ENCODE data around the gene SP4. TPM values are rescaled to one million over a fixed set of nuclear protein-coding genes. Genes with fewer than 3 reads are reported as not detected.

Gene SP4
- total RNA-seq, 4 donors from 2014 or later = 8.0 to 44.9 (median 14.0) TPM

DNA sequence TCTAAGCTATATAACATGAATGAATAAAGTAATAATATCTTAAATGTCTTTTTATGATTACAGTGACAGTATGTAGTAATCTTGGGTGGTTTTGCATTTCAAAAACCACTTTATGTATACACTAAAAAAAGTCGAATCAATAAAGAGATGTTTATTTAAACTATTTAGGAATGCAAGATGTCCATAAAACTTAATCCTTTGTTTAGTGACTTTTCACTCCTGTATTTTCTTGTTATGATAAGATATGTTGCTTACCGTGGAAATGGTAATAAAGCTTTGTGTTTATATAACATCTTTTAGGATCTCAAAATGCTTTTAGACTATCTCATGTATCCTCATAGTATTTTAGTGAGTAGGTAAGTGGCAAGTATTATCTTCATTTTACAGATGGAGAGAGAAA lies 48.5 kb downstream of the SP4 start:
- no peak for DNase-seq (ENCODE audit: extremely low spot score)
- no peak overlapping the region for H3K27ac ChIP-seq (replicated peaks in 1 of 4)
- intact Hi-C loops (cut with DNase I) = no loop called here
- WGBS = 83% methylated on average over 2 of the region's 2 CpGs
- H3K4me3 ChIP-seq = no peak overlapping the region
- TF ChIP-seq POLR2AphosphoS5 (IDR thresholded peaks at IDR 0.05) = no peak
- TF ChIP-seq EP300 (IDR thresholded peaks at IDR 0.05) = no peak
- TF ChIP-seq POLR2A (IDR thresholded peaks at IDR 0.05; ENCODE audit: low read depth) = no peak
- TF ChIP-seq, protein P1, sequence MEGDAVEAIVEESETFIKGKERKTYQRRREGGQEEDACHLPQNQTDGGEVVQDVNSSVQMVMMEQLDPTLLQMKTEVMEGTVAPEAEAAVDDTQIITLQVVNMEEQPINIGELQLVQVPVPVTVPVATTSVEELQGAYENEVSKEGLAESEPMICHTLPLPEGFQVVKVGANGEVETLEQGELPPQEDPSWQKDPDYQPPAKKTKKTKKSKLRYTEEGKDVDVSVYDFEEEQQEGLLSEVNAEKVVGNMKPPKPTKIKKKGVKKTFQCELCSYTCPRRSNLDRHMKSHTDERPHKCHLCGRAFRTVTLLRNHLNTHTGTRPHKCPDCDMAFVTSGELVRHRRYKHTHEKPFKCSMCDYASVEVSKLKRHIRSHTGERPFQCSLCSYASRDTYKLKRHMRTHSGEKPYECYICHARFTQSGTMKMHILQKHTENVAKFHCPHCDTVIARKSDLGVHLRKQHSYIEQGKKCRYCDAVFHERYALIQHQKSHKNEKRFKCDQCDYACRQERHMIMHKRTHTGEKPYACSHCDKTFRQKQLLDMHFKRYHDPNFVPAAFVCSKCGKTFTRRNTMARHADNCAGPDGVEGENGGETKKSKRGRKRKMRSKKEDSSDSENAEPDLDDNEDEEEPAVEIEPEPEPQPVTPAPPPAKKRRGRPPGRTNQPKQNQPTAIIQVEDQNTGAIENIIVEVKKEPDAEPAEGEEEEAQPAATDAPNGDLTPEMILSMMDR (IDR thresholded peaks at IDR 0.05) = no peak
- peaks cover 0 to 19% (median 0%) of the 10 kb centered on the region in 4 donors for H3K36me3 ChIP-seq
- no peaks in the 10 kb centered on the region for H3K4me1 ChIP-seq
- no peaks in the 10 kb centered on the region for H3K9me3 ChIP-seq
- no peaks in the 10 kb centered on the region for H3K27me3 ChIP-seq

DNA sequence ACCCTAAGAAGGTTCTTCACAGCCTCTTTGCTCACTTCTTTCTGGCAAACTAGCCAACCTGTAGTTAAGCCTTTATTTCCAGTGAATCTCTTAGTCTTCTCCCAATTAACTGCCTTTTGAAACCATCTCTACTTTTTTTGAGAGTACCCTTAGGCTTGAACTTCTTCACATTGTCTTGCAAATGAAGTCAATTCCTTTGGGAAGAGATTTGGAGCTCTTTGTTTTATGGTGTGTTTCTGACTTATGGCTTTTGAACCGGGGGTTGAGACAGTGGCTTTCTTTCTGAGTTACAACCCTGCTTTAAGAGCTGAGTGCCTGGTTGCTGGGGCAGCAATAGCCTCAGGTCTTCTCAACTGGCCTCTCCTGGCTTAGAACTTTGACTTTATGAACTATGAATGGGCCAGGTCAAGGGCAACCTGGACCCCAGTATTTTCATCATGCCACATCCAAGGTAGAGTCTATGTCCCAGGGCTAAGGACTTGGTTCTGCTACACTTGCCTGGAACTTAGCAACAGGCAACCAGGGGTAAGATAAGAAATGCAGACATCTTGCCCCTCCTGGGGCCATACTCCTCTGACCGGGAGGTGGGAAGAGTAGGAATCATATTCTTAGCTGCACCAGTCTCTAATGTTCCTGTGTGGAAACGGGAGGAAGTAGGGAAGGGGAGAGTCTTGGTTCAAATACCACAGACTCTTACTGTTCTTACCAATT lies 53.0 kb downstream of the SP4 start:
- TF ChIP-seq POLR2A (IDR thresholded peaks at IDR 0.05; ENCODE audit: low read depth) = no peak
- TF ChIP-seq, protein P1 (IDR thresholded peaks at IDR 0.05) = no peak
- no peak for TF ChIP-seq POLR2AphosphoS5 (IDR thresholded peaks at IDR 0.05)
- TF ChIP-seq EP300 (IDR thresholded peaks at IDR 0.05) = no peak
- Histone ChIP-seq H3K4me1 (no peaks in the 10 kb centered on the region), H3K36me3 (peaks cover 0 to 27% (median 0%) of the 10 kb centered on the region in 4 donors), H3K27ac (replicated peaks in 1 of 4) (no peak overlapping the region), H3K4me3 (no peak overlapping the region), H3K9me3 (no peaks in the 10 kb centered on the region), H3K27me3 (no peaks in the 10 kb centered on the region)
- no peak for DNase-seq (ENCODE audit: extremely low spot score)
- 93% methylated on average over 3 of the region's 3 CpGs for WGBS
- intact Hi-C loops (cut with DNase I) = no loop called here

DNA sequence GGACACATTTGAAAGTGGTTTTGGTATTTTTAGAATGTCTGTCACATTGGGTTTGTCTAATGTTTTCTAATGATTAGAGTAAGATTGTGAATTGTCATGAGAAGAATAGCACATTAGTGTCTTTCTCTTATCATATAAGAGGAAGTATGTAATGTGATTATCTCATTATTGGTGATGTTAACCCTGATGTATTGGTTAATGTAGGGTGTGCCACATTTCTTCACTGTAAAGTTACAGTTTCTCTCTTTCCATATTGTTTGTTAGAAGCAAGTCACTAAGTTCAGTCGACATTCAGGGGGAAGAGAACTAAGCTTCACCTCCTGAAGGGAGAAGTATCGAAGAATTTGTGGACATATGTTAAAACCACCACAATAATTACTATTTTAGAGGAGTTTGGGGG lies 58.6 kb downstream of the SP4 start:
- Histone ChIP-seq H3K27me3 (no peaks in the 10 kb centered on the region), H3K4me1 (no peaks in the 10 kb centered on the region), H3K9me3 (no peaks in the 10 kb centered on the region), H3K4me3 (no peak overlapping the region), H3K27ac (replicated peaks in 1 of 4) (no peak overlapping the region), H3K36me3 (peaks cover 0 to 17% (median 2%) of the 10 kb centered on the region in 4 donors)
- 94% methylated on average over 2 of the region's 2 CpGs for WGBS
- TF ChIP-seq, protein P1 (IDR thresholded peaks at IDR 0.05) = no peak
- no peak for TF ChIP-seq POLR2A (IDR thresholded peaks at IDR 0.05; ENCODE audit: low read depth)
- no peak for TF ChIP-seq EP300 (IDR thresholded peaks at IDR 0.05)
- no peak for TF ChIP-seq POLR2AphosphoS5 (IDR thresholded peaks at IDR 0.05)
- no peak for DNase-seq (ENCODE audit: extremely low spot score)
- intact Hi-C loops (cut with DNase I) = no loop called here

DNA sequence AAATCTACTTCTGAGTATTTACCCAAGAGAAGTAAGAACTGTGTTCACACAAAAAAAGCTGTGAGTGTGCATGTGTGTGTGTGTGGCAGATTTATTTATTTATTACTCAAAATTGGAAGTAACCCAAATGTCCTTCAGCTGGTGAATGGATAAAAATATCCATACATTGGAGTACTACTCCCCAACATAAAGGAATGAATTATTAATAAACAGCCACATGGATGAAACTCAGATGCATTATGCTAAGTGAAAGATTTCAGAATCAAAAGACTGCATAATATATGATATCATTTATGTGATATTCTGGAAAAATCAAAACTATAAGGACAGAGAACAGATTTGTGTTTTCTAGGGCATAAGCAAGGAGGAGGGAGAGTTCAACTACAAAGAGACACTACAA lies 67.8 kb downstream of the SP4 start:
- no peak overlapping the region for H3K4me3 ChIP-seq
- peaks cover 0 to 20% (median 9%) of the 10 kb centered on the region in 4 donors for H3K9me3 ChIP-seq
- DNase-seq (ENCODE audit: extremely low spot score) = no peak
- H3K36me3 ChIP-seq = peaks cover 0 to 5% (median 2%) of the 10 kb centered on the region in 4 donors
- no peaks in the 10 kb centered on the region for H3K4me1 ChIP-seq
- TF ChIP-seq, protein P1 (IDR thresholded peaks at IDR 0.05) = no peak
- TF ChIP-seq EP300 (IDR thresholded peaks at IDR 0.05) = no peak
- no peak overlapping the region for H3K27ac ChIP-seq (replicated peaks in 1 of 4)
- H3K27me3 ChIP-seq = no peaks in the 10 kb centered on the region
- intact Hi-C loops (cut with DNase I) = no loop called here

DNA sequence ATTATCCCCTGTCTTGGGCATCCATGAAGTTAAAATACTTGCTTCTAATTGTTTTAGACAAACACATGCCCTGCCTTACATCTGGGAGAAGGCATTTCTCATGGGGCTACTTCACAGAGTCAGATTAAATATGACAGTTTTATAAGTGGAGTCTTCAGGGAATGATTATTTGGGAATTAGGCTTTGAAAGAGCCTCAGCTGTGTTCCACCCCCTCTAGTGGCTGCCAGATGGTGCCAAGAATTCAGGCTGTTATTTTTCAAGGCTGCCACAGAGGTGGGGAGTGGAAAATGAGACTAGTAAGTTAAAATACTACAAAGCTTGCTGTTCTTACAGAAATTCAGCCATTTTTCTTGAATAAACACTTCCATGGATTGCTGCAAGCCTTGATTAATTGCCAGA lies 69.2 kb downstream of the SP4 start:
- no peaks in the 10 kb centered on the region for H3K4me1 ChIP-seq
- intact Hi-C loops (cut with DNase I) = no loop called here
- TF ChIP-seq, protein P1 (IDR thresholded peaks at IDR 0.05) = peak in 1 of 3 experiments; percentile 24
- TF ChIP-seq EP300 (IDR thresholded peaks at IDR 0.05) = no peak
- no peak overlapping the region for H3K4me3 ChIP-seq
- H3K27ac ChIP-seq (replicated peaks in 1 of 4) = no peak overlapping the region
- H3K36me3 ChIP-seq = peaks cover 0 to 5% (median 2%) of the 10 kb centered on the region in 4 donors
- H3K27me3 ChIP-seq = no peaks in the 10 kb centered on the region
- H3K9me3 ChIP-seq = peaks cover 0 to 20% (median 9%) of the 10 kb centered on the region in 4 donors
- DNase-seq (ENCODE audit: extremely low spot score) = no peak

Measured in esophagus muscularis mucosa (tissue), 4 donors.